ENCODE data around the gene PCDHB11. TPM values are rescaled to one million over a fixed set of nuclear protein-coding genes. Genes with fewer than 3 reads are reported as not detected.
"Not testable (repeated sequence)": the region's sequence is repeated elsewhere in the genome, so short reads cannot be mapped to it uniquely, and the experiment has no call there.

Gene PCDHB11
- total and polyA plus RNA-seq, 9 of the 15 experiments (the other 6 are each of a cell fraction or from before 2014, with no cell fraction given): not detected

- H3K27me3 ChIP-seq (ENCODE audit: control insufficient read depth in 2 of 2, insufficient read depth in 2 of 2, low read length in 2 of 2): no peaks in the 10 kb centered on the region
- CTCF ChIA-PET (ENCODE audit: low intra/inter-chr PET ratio): no interaction called here
- H3K36me3 ChIP-seq (ENCODE audit: control insufficient read depth, insufficient read depth, low read length): no peaks in the 10 kb centered on the region
- DNase-seq (ENCODE audit: extremely low read depth in 1 of 4, low spot score in 3 of 4) (no peak), FAIRE-seq (no peak), ATAC-seq (no peak)
- no peak overlapping the region for H2AFZ ChIP-seq (ENCODE audit: low read depth, low read length)
- POLR2A ChIA-PET: interaction anchor here (0.6 to 1.0 kb wide), 2 partner anchors 47 to 65 kb away, joined by 3 read pairs; no protein-coding TSS in a partner anchor
- H3K4me1 ChIP-seq (replicated peaks in 1 of 2; ENCODE audit: control insufficient read depth in 2 of 2, insufficient read depth in 2 of 2, low read length in 2 of 2): no peaks in the 10 kb centered on the region
- in situ Hi-C loops (cut with MboI) (no loop called here), intact Hi-C loops (cut with micrococcal nuclease) (no loop called here)
- no peak for TF ChIP-seq ZEB2 (IDR thresholded peaks at IDR 0.05)
- TF ChIP-seq FOXA1 (IDR thresholded peaks at IDR 0.05; ENCODE audit: borderline replicate concordance): no peak
- no peak for TF ChIP-seq DACH1 (IDR thresholded peaks at IDR 0.05; ENCODE audit: partially characterized antibody)
- TF ChIP-seq PHF21A (IDR thresholded peaks at IDR 0.05; ENCODE audit: borderline replicate concordance, low read depth): no peak
- TF ChIP-seq NR4A1 (CRISPR knock-in tag; IDR thresholded peaks at IDR 0.05): no peak
- TF ChIP-seq NR4A1 (tag; IDR thresholded peaks at IDR 0.05): no peak
- TF ChIP-seq ZFP1 (CRISPR knock-in tag; IDR thresholded peaks at IDR 0.05): peak; percentile 73; the same call in 1 of the 2 replicates
- BruUV-seq (replicated peaks): no TSS peak
- 0% methylated on average over 3 of the region's 3 CpGs for WGBS (ENCODE audit: insufficient coverage, low coverage, missing lambda C conversion rate)
- H3K9me1 ChIP-seq (ENCODE audit: control insufficient read depth, insufficient read depth, low read length): no peaks in the 10 kb centered on the region
- H3K9me3 ChIP-seq (replicated peaks; ENCODE audit: control insufficient read depth, insufficient read depth, low read depth, low read length): no peaks in the 10 kb centered on the region
- no peak overlapping the region for H3K9ac ChIP-seq (ENCODE audit: insufficient read depth in 1 of 2, low read depth in 2 of 2, low read length in 2 of 2)
- no peak overlapping the region for H3K27ac ChIP-seq (ENCODE audit: extremely low read depth, low read depth, low read length)
- no peak overlapping the region for H3K4me2 ChIP-seq (ENCODE audit: insufficient read depth, low read length)
- no peak overlapping the region for H3K4me3 ChIP-seq
- H3K79me2 ChIP-seq (ENCODE audit: control insufficient read depth, insufficient read depth, low read length): no peaks in the 10 kb centered on the region
- no peaks in the 10 kb centered on the region for H4K20me1 ChIP-seq (replicated peaks; ENCODE audit: control insufficient read depth, insufficient read depth, low read length)
Measured at GRCh38 chr5:141196363-141196762, 3.1 kb upstream of the PCDHB11 start.

DNA sequence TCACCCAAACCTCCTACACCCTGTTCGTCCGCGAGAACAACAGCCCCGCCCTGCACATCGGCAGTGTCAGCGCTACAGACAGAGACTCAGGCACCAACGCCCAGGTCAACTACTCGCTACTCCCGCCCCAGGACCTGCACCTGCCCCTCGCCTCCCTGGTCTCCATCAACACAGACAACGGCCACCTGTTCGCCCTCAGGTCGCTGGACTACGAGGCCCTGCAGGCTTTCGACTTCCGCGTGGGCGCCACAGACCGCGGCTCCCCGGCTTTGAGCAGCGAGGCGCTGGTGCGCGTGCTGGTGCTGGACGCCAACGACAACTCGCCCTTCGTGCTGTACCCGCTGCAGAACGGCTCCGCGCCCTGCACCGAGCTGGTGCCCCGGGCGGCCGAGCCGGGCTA lies 1.7 kb downstream of the PCDHB11 start:
- H3K9me1 ChIP-seq (ENCODE audit: control insufficient read depth, insufficient read depth, low read length); POLR2A ChIA-PET; H2AFZ ChIP-seq (ENCODE audit: low read depth, low read length); H3K4me1 ChIP-seq (replicated peaks in 1 of 2; ENCODE audit: control insufficient read depth in 2 of 2, insufficient read depth in 2 of 2, low read length in 2 of 2); intact Hi-C loops (cut with micrococcal nuclease); H3K79me2 ChIP-seq (ENCODE audit: control insufficient read depth, insufficient read depth, low read length); DNase-seq (ENCODE audit: extremely low read depth in 1 of 4, low spot score in 3 of 4); H4K20me1 ChIP-seq (replicated peaks; ENCODE audit: control insufficient read depth, insufficient read depth, low read length); ATAC-seq; H3K36me3 ChIP-seq (ENCODE audit: control insufficient read depth, insufficient read depth, low read length); H3K9ac ChIP-seq (ENCODE audit: insufficient read depth in 1 of 2, low read depth in 2 of 2, low read length in 2 of 2); H3K4me3 ChIP-seq; H3K27ac ChIP-seq (ENCODE audit: extremely low read depth, low read depth, low read length); H3K9me3 ChIP-seq (replicated peaks; ENCODE audit: control insufficient read depth, insufficient read depth, low read depth, low read length); BruUV-seq (replicated peaks); H3K4me2 ChIP-seq (ENCODE audit: insufficient read depth, low read length); FAIRE-seq; CTCF ChIA-PET (ENCODE audit: low intra/inter-chr PET ratio); H3K27me3 ChIP-seq (ENCODE audit: control insufficient read depth in 2 of 2, insufficient read depth in 2 of 2, low read length in 2 of 2): not testable (repeated sequence)
- in situ Hi-C loops (cut with MboI): loop anchor here (25.0 kb wide), 1 partner anchor 936 kb away; no protein-coding TSS in a partner anchor
- 7% methylated on average over 13 of the region's 38 CpGs for WGBS (ENCODE audit: insufficient coverage, low coverage, missing lambda C conversion rate)

GRCh38 chr5:141201646-141202045 lies 2.2 kb downstream of the PCDHB11 start:
- H3K79me2 ChIP-seq (ENCODE audit: control insufficient read depth, insufficient read depth, low read length); intact Hi-C loops (cut with micrococcal nuclease); H3K27me3 ChIP-seq (ENCODE audit: control insufficient read depth in 2 of 2, insufficient read depth in 2 of 2, low read length in 2 of 2); H3K36me3 ChIP-seq (ENCODE audit: control insufficient read depth, insufficient read depth, low read length); H3K9me3 ChIP-seq (replicated peaks; ENCODE audit: control insufficient read depth, insufficient read depth, low read depth, low read length); H2AFZ ChIP-seq (ENCODE audit: low read depth, low read length); H3K9ac ChIP-seq (ENCODE audit: insufficient read depth in 1 of 2, low read depth in 2 of 2, low read length in 2 of 2); POLR2A ChIA-PET; H3K4me1 ChIP-seq (replicated peaks in 1 of 2; ENCODE audit: control insufficient read depth in 2 of 2, insufficient read depth in 2 of 2, low read length in 2 of 2); FAIRE-seq; DNase-seq (ENCODE audit: extremely low read depth in 1 of 4, low spot score in 3 of 4); H4K20me1 ChIP-seq (replicated peaks; ENCODE audit: control insufficient read depth, insufficient read depth, low read length); H3K4me3 ChIP-seq; H3K9me1 ChIP-seq (ENCODE audit: control insufficient read depth, insufficient read depth, low read length); BruUV-seq (replicated peaks); H3K27ac ChIP-seq (ENCODE audit: extremely low read depth, low read depth, low read length); ATAC-seq; H3K4me2 ChIP-seq (ENCODE audit: insufficient read depth, low read length): not testable (repeated sequence)
- CTCF ChIA-PET (ENCODE audit: low intra/inter-chr PET ratio): interaction anchor here (0.7 kb wide), 1 partner anchor 231 kb away, joined by 3 read pairs; no protein-coding TSS in a partner anchor
- 22% methylated on average over 18 of the region's 35 CpGs for WGBS (ENCODE audit: insufficient coverage, low coverage, missing lambda C conversion rate)
- in situ Hi-C loops (cut with MboI): loop anchor here (25.0 kb wide), 1 partner anchor 936 kb away; no protein-coding TSS in a partner anchor
